ENCODE measurements around the gene ZNF668. TPM values are rescaled to one million over a fixed set of nuclear protein-coding genes. Genes with fewer than 3 reads are reported as not detected.
A peak's percentile ranks its signal among the peaks of the same experiment; 100 is the strongest.

ZNF668 gene
- total RNA-seq, 1 donor from 2014 or later = 8.3 TPM

- Histone ChIP-seq H3K36me3 (peaks cover 38% of the 10 kb centered on the region), H3K27me3 (no peaks in the 10 kb centered on the region), H3K9me3 (no peaks in the 10 kb centered on the region), H3K27ac (no peak overlapping the region), H3K4me1 (no peaks in the 10 kb centered on the region), H3K4me3 (no peak overlapping the region)
- ATAC-seq (no peak), DNase-seq (no peak)
- no peak for TF ChIP-seq CTCF (IDR thresholded peaks at IDR 0.05)
- intact Hi-C loops (cut with DNase I) = no loop called here
These were observed 10.7 kb upstream of the ZNF668 start for GRCh38 chr16:31084584-31085302.

- no peaks in the 10 kb centered on the region for H3K9me3 ChIP-seq
- DNase-seq (no peak), ATAC-seq (peak; percentile 65)
- intact Hi-C loops (cut with DNase I) = no loop called here
- H3K27ac ChIP-seq = no peak overlapping the region
- no peaks in the 10 kb centered on the region for H3K4me1 ChIP-seq
- H3K4me3 ChIP-seq = no peak overlapping the region
- H3K27me3 ChIP-seq = no peaks in the 10 kb centered on the region
- TF ChIP-seq CTCF (IDR thresholded peaks at IDR 0.05) = no peak
- H3K36me3 ChIP-seq = peaks cover 45% of the 10 kb centered on the region
These were observed 9.9 kb upstream of the ZNF668 start for GRCh38 chr16:31083981-31084380.

GRCh38 chr16:31083556-31083955 is 9.5 kb upstream of the ZNF668 start:
- Histone ChIP-seq H3K27ac (no peak overlapping the region), H3K36me3 (peaks cover 49% of the 10 kb centered on the region), H3K4me3 (no peak overlapping the region), H3K9me3 (no peaks in the 10 kb centered on the region), H3K4me1 (no peaks in the 10 kb centered on the region), H3K27me3 (no peaks in the 10 kb centered on the region)
- no peak for ATAC-seq
- intact Hi-C loops (cut with DNase I) = no loop called here
- no peak for TF ChIP-seq CTCF (IDR thresholded peaks at IDR 0.05)
- no peak for DNase-seq

GRCh38 chr16:31083081-31083480 is 9.0 kb upstream of the ZNF668 start:
- no peaks in the 10 kb centered on the region for H3K4me1 ChIP-seq
- H3K36me3 ChIP-seq = peaks cover 54% of the 10 kb centered on the region
- no peak overlapping the region for H3K27ac ChIP-seq
- H3K4me3 ChIP-seq = no peak overlapping the region
- H3K9me3 ChIP-seq = no peaks in the 10 kb centered on the region
- intact Hi-C loops (cut with DNase I) = no loop called here
- no peak for ATAC-seq
- no peak for DNase-seq
- TF ChIP-seq CTCF (IDR thresholded peaks at IDR 0.05) = no peak
- H3K27me3 ChIP-seq = no peaks in the 10 kb centered on the region

- no peak for ATAC-seq
These were observed 8.5 kb upstream of the ZNF668 start for GRCh38 chr16:31082368-31083045.

More at GRCh38 chr16:31082368-31083045, 8.5 kb upstream of the ZNF668 start:
- intact Hi-C loops (cut with DNase I) = no loop called here
- Histone ChIP-seq H3K4me1 (no peaks in the 10 kb centered on the region), H3K27ac (no peak overlapping the region), H3K27me3 (no peaks in the 10 kb centered on the region), H3K4me3 (no peak overlapping the region), H3K36me3 (peaks cover 60% of the 10 kb centered on the region), H3K9me3 (no peaks in the 10 kb centered on the region)
- no peak for DNase-seq
- no peak for TF ChIP-seq CTCF (IDR thresholded peaks at IDR 0.05)

All from upper lobe of right lung (tissue), 1 donor.